Neural crest cell (in vitro differentiated cells): Measurements from ENCODE around the gene GNAQ. TPM values are rescaled to one million over a fixed set of nuclear protein-coding genes. Genes with fewer than 3 reads are reported as not detected.

ENCODE experiments used
- DNase-seq: peaks from one replicate; pipeline ENCODE4 v3.0.0; 2021; ENCODE audit warnings: low read depth, mixed read lengths, low spot score
- H3K27ac Mint-ChIP-seq: one replicate; pipeline ENCODE4 v1.8.0; 2021; ENCODE audit warnings: mild to moderate bottlenecking, mixed read lengths; ENCODE audit not compliant: unreplicated experiment
- H3K27me3 Mint-ChIP-seq: 2 replicates; pipeline ENCODE4 v1.8.0; 2021; ENCODE audit warnings: low read depth, mild to moderate bottlenecking, mixed read lengths
- H3K36me3 Mint-ChIP-seq: 2 replicates; pipeline ENCODE4 v1.8.0; 2021; ENCODE audit warnings: low read depth, mild to moderate bottlenecking, mixed read lengths
- H3K4me1 Mint-ChIP-seq: 2 replicates; pipeline ENCODE4 v1.8.0; 2021; ENCODE audit warnings: mixed read lengths
- H3K4me3 Mint-ChIP-seq: one replicate; pipeline ENCODE4 v1.8.0; 2021; ENCODE audit warnings: mild to moderate bottlenecking, mixed read lengths
- H3K9me3 Mint-ChIP-seq: 2 replicates; pipeline ENCODE4 v1.8.0; 2021; ENCODE audit warnings: mixed read lengths
- CTCF ChIP-seq: fragments of 200-600 bp; sonication (generic); conservative IDR thresholded peaks from 2 replicates; pipeline ENCODE4 v1.5.0; 2021; ENCODE audit warnings: antibody characterized with exemption, mild to moderate bottlenecking
- total RNA-seq: library from RNA; stranded (reverse); gene quantifications from 2 replicates; pipeline ENCODE4 v1.2.1, GENCODE V29; 2021

GNAQ gene
- total RNA-seq, 1 donor from 2014 or later, result 53.3 TPM

GRCh38 chr9:77926371-77926878 lies 105.2 kb downstream of the GNAQ start:
- H3K9me3 Mint-ChIP-seq, result no peaks in the 10 kb centered on the region
- peaks cover 28% of the 10 kb centered on the region for H3K4me1 Mint-ChIP-seq
- no peaks in the 10 kb centered on the region for H3K27me3 Mint-ChIP-seq
- H3K4me3 Mint-ChIP-seq, result no peak overlapping the region
- H3K36me3 Mint-ChIP-seq, result peaks cover 11% of the 10 kb centered on the region
- no peak for DNase-seq
- TF ChIP-seq CTCF, result no peak
- no peak overlapping the region for H3K27ac Mint-ChIP-seq

- H3K4me3 Mint-ChIP-seq, result no peak overlapping the region
- no peaks in the 10 kb centered on the region for H3K9me3 Mint-ChIP-seq
Measured at GRCh38 chr9:77922591-77922990, 109.0 kb downstream of the GNAQ start.

GRCh38 chr9:77917800-77918199 lies 113.8 kb downstream of the GNAQ start:
- no peak for TF ChIP-seq CTCF
- no peak overlapping the region for H3K4me3 Mint-ChIP-seq
- no peak overlapping the region for H3K27ac Mint-ChIP-seq
- H3K27me3 Mint-ChIP-seq, result no peaks in the 10 kb centered on the region
- no peaks in the 10 kb centered on the region for H3K9me3 Mint-ChIP-seq
- no peak for DNase-seq
- peaks cover 18% of the 10 kb centered on the region for H3K4me1 Mint-ChIP-seq
- peaks cover 24% of the 10 kb centered on the region for H3K36me3 Mint-ChIP-seq

More at GRCh38 chr9:77922591-77922990, 109.0 kb downstream of the GNAQ start:
- DNase-seq, result no peak
- TF ChIP-seq CTCF, result no peak
- H3K27me3 Mint-ChIP-seq, result no peaks in the 10 kb centered on the region
- H3K36me3 Mint-ChIP-seq, result peaks cover 24% of the 10 kb centered on the region
- H3K27ac Mint-ChIP-seq, result no peak overlapping the region
- H3K4me1 Mint-ChIP-seq, result peaks cover 7% of the 10 kb centered on the region

- Mint-ChIP-seq H3K27ac (no peak overlapping the region), H3K36me3 (peaks cover 25% of the 10 kb centered on the region), H3K4me1 (peaks cover 18% of the 10 kb centered on the region), H3K9me3 (no peaks in the 10 kb centered on the region), H3K27me3 (no peaks in the 10 kb centered on the region), H3K4me3 (no peak overlapping the region)
- TF ChIP-seq CTCF, result no peak
- DNase-seq, result no peak
Measured at GRCh38 chr9:77916820-77917219, 114.8 kb downstream of the GNAQ start.

GRCh38 chr9:77916410-77916819 lies 115.2 kb downstream of the GNAQ start:
- peaks cover 18% of the 10 kb centered on the region for H3K4me1 Mint-ChIP-seq
- H3K9me3 Mint-ChIP-seq, result no peaks in the 10 kb centered on the region

More at GRCh38 chr9:77916410-77916819, 115.2 kb downstream of the GNAQ start:
- no peak for DNase-seq
- Mint-ChIP-seq H3K27me3 (no peaks in the 10 kb centered on the region), H3K27ac (no peak overlapping the region), H3K36me3 (peaks cover 25% of the 10 kb centered on the region), H3K4me3 (no peak overlapping the region)
- TF ChIP-seq CTCF, result no peak
